Suppressor macrophage treated with lipopolysaccharide for 4 hours (primary cell): Measurements from ENCODE around the gene KIF16B.
"Not testable (repeated sequence)": the region's sequence is repeated elsewhere in the genome, so short reads cannot be mapped to it uniquely, and the experiment has no call there.

Experiments
- DNase-seq: peaks from one replicate; pipeline ENCODE4 v3.0.0-alpha.2; 2020

Gene KIF16B

GRCh38 chr20:16244892-16245291, 328.4 kb downstream of the KIF16B start:
- DNase-seq = no peak

- no peak for DNase-seq
Observed at GRCh38 chr20:16243470-16243869, 329.8 kb downstream of the KIF16B start.

- no peak for DNase-seq
Observed at GRCh38 chr20:16241911-16242310, 331.3 kb downstream of the KIF16B start.

- no peak for DNase-seq
Observed at GRCh38 chr20:16240355-16240754, 332.9 kb downstream of the KIF16B start.

GRCh38 chr20:16236589-16237241, 336.5 kb downstream of the KIF16B start:
- no peak for DNase-seq

- DNase-seq = no peak
Observed at GRCh38 chr20:16230402-16230801, 342.8 kb downstream of the KIF16B start.

- DNase-seq = no peak
Observed at GRCh38 chr20:16229813-16230212, 343.4 kb downstream of the KIF16B start.

- DNase-seq = no peak
Observed at GRCh38 chr20:16228722-16229121, 344.5 kb downstream of the KIF16B start.

- DNase-seq = not testable (repeated sequence)
Observed at GRCh38 chr20:16226961-16227360, 346.3 kb downstream of the KIF16B start.

- no peak for DNase-seq
Observed at GRCh38 chr20:16224836-16225235, 348.4 kb downstream of the KIF16B start.

GRCh38 chr20:16222859-16223411, 350.3 kb downstream of the KIF16B start:
- DNase-seq = no peak
